ENCODE results near the gene NOC4L.
"Not testable (repeated sequence)": the region's sequence is repeated elsewhere in the genome, so short reads cannot be mapped to it uniquely, and the experiment has no call there.

The NOC4L gene

DNA sequence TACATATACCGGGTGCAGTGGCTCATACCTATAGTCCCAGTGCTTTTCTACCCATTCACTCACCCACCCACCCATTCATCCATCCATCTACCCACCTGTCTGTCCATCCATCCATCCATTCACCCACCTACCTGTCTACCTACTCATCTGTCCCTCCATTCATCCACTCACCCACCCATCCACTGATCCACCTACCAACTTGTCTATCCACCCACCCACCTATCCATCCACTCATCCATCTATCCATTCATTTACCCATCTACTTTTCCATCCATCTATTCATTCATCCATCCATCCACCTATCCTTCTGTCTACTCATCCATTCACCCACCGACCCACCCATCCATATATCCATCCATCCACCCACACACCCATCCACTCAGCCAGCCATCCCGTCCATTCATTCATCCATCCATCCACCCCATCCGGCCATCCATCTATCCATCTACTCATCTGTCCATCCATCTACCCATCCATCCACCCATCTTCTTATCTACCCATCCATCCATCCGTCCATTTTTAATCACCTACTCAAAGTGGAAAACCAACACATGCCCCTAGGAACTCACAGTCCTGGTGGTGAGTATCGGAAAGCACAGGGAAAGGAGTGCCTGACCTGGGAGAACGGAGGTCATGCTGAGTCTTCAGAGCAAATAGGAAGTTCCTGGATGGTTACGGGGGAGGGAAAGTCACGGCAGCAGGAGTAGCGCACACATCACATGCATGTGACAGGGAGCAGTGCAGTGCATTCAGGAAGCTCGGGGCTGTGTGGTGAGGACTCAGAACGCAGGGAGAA lies 20.1 kb upstream of the NOC4L start:
- no peak for DNase-seq (ENCODE audit: low spot score)

DNA sequence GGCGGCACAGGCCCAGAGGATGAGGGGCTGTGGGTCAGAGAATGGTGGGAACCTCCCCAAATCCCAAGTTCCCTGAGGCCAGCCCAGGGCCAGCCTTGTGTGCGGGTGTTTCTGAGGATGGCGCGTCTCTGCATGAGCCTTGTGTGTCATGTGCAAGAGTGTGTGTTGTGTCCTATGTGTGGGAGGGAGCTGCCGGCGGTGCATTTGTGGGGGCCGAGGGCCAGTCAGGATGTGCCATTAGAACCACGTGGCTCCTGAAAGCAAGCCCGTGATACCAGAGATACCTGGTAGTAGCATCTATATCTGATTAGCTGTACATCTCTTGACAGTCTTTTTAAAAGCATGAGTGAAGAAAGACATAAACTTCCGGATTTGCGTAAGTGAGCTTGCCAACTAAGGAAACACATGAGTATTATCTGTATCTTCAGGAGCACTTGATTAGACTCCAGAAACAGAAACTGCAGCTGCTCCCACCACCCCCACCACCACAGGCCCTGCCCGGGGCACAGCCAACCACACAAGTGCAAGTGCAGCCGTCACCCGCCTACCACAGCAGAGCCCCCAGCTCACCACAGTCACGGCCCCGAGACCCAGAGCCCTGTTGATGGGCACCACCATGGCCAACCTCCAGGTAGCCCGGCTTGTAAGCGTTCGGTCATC lies 19.4 kb upstream of the NOC4L start:
- DNase-seq (ENCODE audit: low spot score): no peak

DNA sequence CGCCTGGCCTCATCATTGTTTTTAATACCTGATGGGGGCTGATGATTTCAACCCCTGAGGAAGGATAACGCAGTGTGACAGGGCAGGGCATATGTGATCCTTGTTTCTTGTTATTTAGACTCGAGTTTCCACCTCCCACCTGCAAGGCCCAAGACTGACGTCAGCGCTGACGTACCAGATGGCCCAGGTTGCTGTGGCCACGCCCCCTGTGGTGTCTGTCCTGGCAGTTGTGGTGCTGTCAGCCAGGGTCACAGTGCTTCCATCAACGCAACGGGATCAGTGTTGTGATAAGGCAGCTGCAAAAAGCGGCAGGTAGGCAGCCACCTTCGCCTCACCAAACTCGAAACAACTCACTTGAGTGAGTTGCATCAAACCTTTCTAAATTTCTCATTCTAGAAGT lies 18.5 kb upstream of the NOC4L start:
- no peak for DNase-seq (ENCODE audit: low spot score)

DNA sequence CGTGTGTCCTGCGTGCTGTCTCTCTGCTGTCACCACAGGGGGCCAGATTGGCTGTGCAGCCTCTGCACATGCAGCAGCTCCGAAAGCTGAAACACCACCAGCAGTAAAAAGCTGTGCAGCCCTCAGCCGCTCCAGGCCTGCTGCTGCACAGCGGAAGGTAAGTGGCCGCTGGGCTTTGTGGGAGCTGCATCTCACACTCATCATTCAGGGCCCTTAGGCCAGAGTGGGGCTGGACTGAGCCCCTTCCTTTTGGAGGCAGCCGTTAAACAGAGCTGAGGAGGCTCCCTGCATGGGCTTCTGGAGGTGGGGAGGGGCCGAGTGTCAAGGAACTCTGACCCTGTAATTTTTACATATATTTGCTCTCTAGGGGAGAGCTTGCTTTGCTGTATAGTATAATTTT lies 17.2 kb upstream of the NOC4L start:
- DNase-seq (ENCODE audit: low spot score): no peak

DNA sequence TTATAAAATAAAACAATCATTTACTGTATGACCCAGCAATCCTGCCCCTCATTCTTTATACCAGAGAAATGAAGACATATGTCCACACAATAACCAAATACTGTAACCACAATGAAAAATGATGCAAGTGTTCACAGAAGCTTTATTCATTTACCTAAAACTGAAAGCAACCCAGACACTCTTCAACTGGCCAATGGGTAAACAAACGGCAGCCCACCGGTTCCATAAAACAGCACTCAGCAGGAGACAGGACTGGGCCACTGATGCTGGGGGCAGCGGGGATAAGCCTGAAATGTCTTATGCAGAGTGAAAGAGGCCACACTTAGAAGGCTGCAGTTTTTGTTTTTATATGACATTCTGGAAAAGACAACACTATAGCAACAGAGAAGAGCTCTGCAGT lies 15.2 kb upstream of the NOC4L start:
- no peak for DNase-seq (ENCODE audit: low spot score)

DNA sequence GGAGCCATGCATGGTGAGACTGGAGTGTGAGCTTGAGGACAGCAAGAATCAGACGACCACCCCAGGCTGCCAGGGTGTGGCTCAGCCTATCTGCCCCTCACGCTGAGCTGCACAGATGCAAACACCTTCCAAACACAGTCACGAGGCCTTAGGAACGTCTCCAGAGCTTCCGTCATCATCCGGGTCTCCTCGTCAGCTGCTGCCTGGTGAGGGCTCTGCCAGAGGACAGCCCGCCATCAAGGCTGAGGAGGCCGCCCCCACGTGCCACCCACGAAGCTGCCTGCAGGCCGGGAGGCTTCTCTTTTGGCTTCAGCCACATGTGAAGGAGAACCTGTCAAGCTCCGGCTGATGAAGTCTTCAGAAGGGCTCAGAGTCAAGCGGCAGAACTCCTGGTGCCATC lies 13.6 kb upstream of the NOC4L start:
- DNase-seq (ENCODE audit: low spot score): no peak

DNA sequence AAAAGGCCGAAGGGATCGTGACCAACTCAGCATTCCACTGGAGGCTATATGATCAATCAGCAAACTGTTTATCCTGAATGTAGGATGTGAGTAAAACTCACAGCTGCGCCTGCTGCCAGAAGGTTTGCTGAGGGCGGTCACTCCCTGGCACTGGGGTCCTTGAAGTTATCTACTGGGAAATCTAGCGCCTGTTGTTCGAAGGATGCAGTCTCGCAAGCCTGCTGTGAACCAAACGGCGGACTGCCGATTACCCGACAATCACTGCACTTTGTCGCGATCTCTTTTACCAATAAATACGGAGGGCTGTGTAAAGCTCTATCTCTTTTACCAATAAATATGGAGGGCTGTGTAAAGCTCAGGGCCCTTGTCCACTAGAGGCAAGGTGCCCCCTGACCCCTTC lies 13.0 kb upstream of the NOC4L start:
- DNase-seq (ENCODE audit: low spot score): no peak

DNA sequence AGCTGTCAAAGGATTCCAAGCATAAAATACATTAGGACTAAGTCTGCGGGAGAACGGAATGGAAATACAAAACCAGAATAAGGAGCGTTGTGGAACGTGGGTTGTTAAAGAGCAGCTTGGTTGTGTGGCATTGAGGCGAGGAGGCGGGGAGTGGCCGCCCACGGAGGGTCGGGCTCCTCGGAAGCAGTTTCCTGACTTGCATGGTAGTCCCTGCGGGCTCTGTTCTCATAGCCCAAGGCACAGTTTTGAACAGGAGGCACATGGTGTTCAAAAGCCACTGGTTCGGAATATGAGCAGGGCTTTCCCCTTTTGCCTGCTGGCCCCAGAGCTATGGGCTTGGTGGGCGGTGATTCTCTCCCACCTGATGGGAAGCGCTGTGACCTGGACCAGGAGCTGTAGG lies 12.3 kb upstream of the NOC4L start:
- DNase-seq (ENCODE audit: low spot score): no peak

DNA sequence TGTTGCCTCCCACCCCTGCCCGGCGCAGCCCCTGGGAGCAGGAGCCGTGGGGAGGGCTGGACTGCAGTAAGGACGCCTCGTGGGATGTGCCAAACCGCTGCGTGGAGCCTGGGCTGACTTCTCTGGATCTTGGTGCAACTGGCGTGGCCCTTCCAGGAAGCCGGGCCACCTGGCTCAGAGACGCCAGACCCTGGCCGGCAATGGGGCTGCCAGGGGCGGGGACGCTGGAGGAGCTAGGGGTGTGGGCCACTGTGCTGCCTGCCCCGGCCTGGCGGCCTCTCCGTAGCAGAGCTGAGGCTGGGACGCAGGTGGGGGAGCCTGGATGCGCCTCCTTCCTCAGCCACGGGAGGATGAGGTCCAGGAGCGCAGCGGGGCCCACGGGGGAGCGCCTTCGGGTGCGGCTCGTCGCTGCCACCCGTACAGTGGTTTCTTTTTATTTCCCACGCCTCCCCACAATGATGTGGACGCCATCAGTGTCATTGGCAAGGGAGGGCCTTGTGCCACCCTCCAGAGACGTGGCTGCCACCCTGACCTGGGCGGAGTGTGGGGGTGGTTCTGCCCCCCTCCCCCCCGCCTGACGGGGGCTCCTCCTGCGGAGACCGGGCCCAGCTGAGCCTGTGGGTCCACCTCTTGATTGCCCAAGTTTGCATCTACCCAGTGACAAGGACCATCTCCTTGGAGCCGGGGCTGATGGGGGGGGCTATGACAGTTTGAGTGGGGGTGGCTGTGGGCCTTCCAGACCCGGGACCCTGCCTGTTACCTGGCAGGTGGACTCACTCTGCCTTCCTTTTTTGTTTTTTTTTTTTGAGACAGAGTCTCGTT lies 11.4 kb upstream of the NOC4L start:
- no peak for DNase-seq (ENCODE audit: low spot score)

DNA sequence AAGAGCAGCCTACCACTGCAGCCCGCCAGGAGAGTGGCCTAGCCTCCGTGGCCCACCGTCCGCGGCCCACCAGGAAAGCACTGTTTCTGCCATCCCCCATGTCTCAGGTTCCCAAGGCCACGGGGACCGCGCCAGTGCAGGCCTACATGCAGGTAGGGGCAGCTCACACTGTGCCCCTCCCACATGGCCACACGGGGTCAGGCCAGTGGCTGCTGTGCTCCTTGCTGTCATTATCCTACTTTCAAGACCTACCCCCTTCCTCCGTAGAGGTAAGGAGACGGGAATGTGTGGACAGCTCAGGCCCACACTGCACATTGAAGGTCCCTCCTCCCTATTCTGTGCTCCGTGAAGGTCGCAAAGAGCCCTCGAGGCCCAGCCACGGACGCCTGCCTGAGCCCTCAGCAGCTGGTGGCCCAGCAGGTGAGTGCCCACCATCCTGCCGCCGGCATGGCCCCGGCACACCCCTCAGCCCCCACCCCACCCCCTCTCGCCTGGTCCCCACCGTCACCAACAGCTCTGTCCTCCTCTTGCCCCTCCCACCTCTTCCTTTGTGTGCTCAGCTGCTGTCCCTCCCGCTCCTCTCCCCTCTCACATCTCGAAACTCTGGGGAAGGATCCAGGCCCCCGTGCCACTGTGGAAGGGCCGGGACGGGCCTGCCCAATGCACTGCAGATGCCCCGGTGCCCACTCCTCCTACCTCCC lies 10.2 kb upstream of the NOC4L start:
- DNase-seq (ENCODE audit: low spot score): no peak

DNA sequence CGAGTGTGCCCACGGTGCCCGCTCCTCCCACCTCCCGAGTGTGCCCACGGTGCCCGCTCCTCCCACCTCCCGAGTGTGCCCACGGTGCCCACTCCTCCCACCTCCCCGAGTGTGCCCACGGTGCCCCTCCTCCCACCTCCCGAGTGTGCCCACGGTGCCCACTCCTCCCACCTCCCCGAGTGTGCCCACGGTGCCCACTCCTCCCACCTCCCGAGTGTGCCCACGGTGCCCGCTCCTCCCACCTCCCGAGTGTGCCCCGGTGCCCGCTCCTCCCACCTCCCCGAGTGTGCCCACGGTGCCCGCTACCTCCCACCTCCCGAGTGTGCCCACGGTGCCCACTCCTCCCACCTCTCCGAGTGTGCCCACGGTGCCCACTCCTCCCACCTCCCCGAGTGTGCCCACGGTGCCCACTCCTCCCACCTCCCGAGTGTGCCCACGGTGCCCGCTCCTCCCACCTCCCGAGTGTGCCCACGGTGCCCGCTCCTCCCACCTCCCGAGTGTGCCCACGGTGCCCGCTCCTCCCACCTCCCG lies 9.5 kb upstream of the NOC4L start:
- DNase-seq (ENCODE audit: low spot score): not testable (repeated sequence)

DNA sequence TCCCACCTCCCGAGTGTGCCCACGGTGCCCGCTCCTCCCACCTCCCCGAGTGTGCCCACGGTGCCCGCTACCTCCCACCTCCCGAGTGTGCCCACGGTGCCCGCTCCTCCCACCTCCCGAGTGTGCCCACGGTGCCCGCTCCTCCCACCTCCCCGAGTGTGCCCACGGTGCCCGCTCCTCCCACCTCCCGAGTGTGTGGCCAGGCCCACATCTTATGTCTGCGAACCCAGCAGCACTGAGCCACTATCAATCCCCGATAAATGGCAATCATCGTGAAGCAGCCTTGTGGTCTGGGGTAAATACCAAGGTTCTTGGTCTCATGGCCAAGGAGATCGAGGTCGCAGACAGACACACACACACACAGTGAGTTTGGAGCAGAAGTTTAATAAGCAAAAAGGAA lies 8.0 kb upstream of the NOC4L start:
- not testable (repeated sequence) for DNase-seq (ENCODE audit: low spot score)

DNA sequence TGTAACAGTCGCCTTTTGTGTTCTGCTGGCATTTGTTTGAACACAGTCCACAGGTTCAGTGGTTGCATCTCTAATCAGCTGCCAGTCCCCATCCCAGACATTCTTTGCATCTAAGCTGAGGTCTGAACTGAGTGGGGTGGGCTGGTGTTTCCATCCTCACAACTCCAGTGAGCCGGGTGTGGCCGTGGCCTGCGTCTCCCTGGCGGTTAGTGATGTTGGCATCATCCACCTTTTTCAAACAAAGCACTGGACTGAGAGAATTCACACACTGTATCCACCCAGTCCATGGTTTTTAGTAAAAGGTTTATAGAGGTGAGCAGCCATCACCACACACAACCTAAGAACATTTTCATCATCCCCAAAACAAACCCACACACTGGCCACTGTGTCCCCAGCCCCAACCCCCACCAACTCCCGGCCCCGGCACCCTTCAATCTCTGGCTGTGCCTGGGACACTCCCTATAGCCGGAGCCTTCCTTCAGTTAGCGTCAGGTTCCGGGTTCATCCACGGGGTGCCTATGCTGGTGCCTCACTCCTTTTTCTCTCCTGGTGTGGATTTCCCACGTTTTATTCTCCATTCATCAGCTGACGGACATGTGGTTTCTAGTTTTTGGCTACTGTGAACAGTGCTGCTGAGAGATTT lies 6.7 kb upstream of the NOC4L start:
- no peak for DNase-seq (ENCODE audit: low spot score)

DNA sequence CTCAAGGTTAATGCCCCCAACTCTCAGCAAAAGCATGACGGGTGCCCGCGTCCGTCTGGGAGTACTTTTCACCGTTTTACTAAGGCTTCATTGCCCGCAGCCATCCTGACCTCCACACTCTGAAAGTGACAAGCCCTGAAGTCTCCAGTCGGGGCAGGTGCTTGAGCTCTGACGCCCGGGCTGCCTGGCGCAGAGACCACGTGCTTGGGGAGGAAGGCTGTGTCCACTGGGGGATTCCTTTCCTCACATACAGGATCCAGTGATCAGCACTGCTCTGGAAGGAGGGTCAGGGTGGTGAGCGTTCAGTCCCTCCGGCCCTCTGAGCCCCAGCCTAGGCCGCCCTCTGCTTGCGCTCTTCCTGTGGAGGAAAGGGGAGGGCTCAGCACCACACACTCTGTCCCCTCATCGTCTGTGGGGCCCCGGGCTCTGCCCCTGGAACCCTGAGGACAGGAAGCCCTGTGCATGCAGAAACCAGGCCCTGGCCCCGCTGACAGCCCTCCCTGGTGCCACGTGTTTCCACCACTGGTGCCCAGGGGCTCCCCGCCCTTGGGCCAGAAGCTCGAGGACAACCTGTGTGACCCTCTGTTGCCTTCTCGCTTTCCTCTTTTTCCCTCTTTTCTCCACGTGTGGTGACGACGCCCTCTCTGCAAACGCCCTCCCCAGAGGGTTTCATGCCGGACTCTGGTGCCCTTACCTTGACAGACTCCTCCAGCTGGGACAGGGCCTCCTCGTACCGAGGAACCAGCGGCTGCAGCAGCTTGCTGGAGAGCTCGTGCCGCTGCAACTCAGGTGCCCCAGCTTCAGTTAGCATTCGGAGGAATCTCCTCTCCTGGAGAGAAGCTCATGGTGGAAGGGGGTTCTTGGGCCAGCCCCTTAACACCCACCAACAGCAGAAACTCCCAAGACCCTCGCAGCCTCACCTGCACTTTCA lies 5.1 kb upstream of the NOC4L start:
- DNase-seq (ENCODE audit: low spot score): no peak

DNA sequence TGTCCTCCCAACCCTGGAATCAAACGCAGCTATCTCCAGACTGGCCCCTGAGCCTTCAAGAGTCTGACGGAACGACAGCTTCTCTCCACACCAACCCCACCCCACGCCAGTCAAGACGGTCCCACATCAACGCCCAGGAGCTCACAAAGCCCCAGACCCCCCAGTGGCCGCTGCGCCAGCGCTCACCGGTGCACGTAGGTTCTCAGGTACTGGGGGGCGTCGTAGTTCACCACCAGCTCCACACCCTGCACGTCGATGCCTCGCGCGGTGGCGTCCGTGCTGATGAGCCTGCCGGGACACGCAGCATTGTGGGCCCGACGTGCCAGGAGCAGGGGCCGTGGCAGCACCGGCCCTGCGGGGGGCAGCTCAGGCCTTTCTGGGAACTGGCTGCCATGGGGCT lies 4.3 kb upstream of the NOC4L start:
- DNase-seq (ENCODE audit: low spot score): no peak

DNA sequence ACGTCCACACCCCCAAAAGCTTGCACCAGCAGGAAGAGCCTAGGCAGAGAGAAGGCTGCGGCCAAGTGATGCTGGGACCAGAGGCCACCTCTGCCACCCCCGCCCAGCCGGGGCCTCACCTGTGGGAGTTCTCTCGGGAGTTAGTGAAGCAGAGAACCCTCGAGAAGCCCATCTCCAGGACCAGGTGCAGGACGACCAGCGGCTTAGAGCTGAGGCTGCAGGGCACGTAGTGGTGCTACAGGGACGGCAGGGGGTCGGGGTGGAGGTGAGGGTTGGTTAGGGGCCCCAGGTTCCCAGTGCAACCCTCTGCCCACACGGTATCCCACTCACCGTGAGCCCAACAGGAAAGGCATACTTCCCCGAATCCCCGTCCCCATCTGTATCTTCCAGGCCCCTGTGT lies 3.8 kb upstream of the NOC4L start:
- DNase-seq (ENCODE audit: low spot score): no peak

DNA sequence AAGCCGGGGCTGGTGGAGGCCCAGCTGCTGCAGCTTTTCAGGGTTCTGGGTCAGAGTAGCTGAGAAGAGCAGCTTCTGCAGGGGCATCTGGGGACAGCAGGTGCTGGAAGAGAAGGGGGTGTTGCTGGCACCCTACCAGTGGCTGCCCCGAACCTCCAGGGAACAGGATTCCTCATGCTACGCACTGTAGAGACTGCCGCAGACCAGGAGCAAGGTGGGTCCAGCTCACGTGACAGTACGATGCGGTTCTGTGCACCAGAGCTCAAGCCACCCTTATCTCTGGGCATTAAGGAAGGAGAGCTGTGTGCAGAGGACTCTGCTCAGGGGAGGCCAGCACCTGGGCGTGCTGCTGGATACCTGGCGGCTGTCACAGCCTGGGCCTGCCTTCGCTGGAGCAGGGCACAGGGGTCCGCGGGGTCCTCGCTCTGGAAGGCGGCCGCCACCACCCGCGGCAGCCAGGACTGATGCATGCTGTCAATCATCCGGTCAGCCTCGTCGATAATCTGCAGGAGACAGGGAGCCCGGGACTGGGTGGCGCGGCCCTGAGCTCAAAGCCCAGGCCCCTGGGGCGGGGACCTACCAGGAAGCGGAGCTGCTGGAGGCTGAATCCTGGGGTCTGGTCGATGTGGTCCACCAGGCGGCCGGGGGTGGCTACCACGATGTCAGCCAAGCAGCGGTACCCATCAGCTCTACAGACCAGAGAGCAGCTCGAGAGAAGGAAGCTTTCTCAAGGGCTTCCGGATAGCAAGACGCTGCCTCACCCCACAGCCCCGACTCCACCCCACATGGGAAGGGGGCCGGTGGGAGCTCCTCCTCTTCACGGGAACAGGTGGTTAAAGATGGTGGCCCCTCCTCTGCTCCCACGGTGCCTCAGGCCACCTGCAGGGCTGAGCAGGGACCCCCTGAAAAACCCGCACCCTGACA lies 3.1 kb upstream of the NOC4L start:
- no peak for DNase-seq (ENCODE audit: low spot score)

DNA sequence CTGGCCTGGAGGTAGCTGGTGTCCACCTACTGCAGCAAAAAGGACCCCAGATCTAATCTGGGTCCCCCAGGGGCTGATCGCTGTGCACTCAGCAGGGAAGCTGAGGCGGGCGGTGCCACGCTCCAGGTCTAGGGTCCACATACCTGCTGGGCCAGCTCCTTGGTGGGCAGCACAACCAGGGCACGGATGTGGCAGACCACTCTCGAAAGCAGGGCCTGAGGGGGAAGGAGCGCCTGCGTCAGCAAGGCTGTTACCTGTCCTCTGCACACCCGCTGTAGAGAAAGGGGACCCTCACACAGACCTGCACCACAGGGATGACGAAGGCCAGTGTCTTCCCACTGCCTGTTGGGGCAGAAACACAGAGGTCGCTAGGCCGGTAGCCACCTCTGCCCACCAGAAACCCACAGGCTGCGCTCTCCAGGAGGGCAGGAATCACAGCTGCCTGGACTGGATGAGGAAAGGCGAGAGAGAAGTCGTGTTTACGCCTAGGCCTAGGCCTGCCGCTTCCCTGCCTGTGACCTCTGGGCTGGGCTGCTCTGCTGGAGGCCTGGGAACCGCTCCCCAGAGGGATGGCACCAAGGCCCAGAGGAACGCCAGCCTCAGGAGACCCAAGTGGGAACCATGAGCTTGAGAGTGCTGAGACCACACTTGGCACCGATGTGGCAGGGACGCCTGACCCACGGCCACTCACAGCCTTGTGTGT lies 2.1 kb upstream of the NOC4L start:
- no peak for DNase-seq (ENCODE audit: low spot score)

Data from RKO (cell line).